Measurements from ENCODE around the gene COCH. TPM values are rescaled to one million over a fixed set of nuclear protein-coding genes. Genes with fewer than 3 reads are reported as not detected.
"Not testable (repeated sequence)": the region's sequence is repeated elsewhere in the genome, so short reads cannot be mapped to it uniquely, and the experiment has no call there.

COCH gene
- total RNA-seq, 1 donor from 2014 or later, result 0.12 TPM

- ATAC-seq, result no peak
Measured at GRCh38 chr14:30876692-30877091, 2.3 kb downstream of the COCH start.

GRCh38 chr14:30882431-30882830 is 8.1 kb downstream of the COCH start:
- ATAC-seq, result no peak

GRCh38 chr14:30883508-30884294 is 9.3 kb downstream of the COCH start:
- ATAC-seq, result no peak

- ATAC-seq, result no peak
Measured at GRCh38 chr14:30884901-30885300, 10.5 kb downstream of the COCH start.

GRCh38 chr14:30885840-30886740 is 11.7 kb downstream of the COCH start:
- ATAC-seq, result no peak

GRCh38 chr14:30888480-30889243 is 14.3 kb downstream of the COCH start:
- no peak for ATAC-seq

GRCh38 chr14:30889244-30889594 is 14.9 kb downstream of the COCH start:
- ATAC-seq, result no peak

GRCh38 chr14:30893819-30894218 is 19.5 kb downstream of the COCH start:
- ATAC-seq, result no peak

GRCh38 chr14:30894923-30895515 is 20.7 kb downstream of the COCH start:
- no peak for ATAC-seq

- ATAC-seq, result no peak
Measured at GRCh38 chr14:30896435-30896834, 22.1 kb downstream of the COCH start.

GRCh38 chr14:30897121-30897520 is 22.8 kb downstream of the COCH start:
- ATAC-seq, result not testable (repeated sequence)

GRCh38 chr14:30903285-30904124 is 29.1 kb downstream of the COCH start:
- no peak for ATAC-seq

GRCh38 chr14:30906752-30907658 is 32.6 kb downstream of the COCH start:
- no peak for ATAC-seq

GRCh38 chr14:30907659-30908057 is 33.3 kb downstream of the COCH start:
- ATAC-seq, result no peak

- ATAC-seq, result no peak
Measured at GRCh38 chr14:30908826-30909225, 34.5 kb downstream of the COCH start.

GRCh38 chr14:30914812-30915211 is 40.5 kb downstream of the COCH start:
- no peak for ATAC-seq

- no peak for ATAC-seq
Measured at GRCh38 chr14:30915596-30915995, 41.2 kb downstream of the COCH start.

GRCh38 chr14:30921305-30921704 is 46.9 kb downstream of the COCH start:
- peak; percentile 52 for ATAC-seq

- ATAC-seq, result no peak
Measured at GRCh38 chr14:30921788-30922187, 47.4 kb downstream of the COCH start.

- ATAC-seq, result no peak
Measured at GRCh38 chr14:30925254-30925653, 50.9 kb downstream of the COCH start.

- no peak for ATAC-seq
Measured at GRCh38 chr14:30928462-30928861, 54.1 kb downstream of the COCH start.

Data from esophagus mucosa (tissue), 1 donor.